C4-2B (cell line): ENCODE data around the gene FBXL17.

Source experiments
- H3K27ac ChIP-seq: fragments of 450-650 bp; 2 replicates; pipeline ENCODE4 v1.5.1; 2017
- CTCF ChIP-seq: fragments of 450-650 bp; conservative IDR thresholded peaks from 2 replicates; pipeline ENCODE4 v1.5.1; 2017; ENCODE audit warnings: mild to moderate bottlenecking
- ZFX ChIP-seq: fragments of 450-650 bp; IDR thresholded peaks from 2 replicates; pipeline ENCODE4 v1.6.1; 2017

Gene FBXL17

DNA sequence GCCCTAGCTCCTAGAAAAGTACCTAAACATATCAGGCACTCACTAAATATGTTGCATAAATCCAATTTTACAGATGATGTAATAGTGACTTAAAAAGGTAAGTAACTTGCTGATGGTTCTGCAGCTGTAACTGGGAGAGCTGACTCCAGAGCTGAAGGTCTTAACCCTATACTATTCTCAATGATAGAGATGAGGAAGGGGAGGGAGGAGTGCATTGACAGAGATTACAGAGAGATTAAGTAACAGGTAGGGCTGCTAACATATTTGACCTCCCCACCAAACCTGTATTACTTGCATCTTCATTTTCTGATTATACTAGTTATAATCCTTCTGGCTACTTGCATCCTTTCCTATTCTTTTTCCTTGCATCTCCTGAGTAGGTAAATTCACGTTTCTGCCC is 455.8 kb downstream of the FBXL17 start:
- TF ChIP-seq ZFX = no peak
- H3K27ac ChIP-seq = no peak overlapping the region

DNA sequence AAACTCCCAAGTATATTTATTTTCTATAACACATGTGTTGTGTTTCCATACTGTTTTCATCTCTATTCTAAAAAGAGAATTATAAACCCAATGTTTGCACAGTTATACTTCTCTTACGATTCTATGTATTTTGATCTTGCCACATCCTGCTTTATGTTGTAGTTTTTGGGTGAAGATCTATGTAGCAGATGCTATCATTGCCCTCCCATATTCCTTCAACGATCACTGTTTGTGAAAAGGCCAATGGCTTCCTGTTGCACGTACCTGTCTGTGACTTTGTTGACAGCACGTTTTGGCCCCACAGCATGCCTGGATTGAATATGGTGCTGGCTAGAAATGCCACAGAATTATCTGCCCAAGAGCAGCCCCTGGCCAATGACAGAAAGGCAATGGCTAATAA is 456.7 kb downstream of the FBXL17 start:
- no peak overlapping the region for H3K27ac ChIP-seq
- TF ChIP-seq ZFX = no peak
- no peak for TF ChIP-seq CTCF

DNA sequence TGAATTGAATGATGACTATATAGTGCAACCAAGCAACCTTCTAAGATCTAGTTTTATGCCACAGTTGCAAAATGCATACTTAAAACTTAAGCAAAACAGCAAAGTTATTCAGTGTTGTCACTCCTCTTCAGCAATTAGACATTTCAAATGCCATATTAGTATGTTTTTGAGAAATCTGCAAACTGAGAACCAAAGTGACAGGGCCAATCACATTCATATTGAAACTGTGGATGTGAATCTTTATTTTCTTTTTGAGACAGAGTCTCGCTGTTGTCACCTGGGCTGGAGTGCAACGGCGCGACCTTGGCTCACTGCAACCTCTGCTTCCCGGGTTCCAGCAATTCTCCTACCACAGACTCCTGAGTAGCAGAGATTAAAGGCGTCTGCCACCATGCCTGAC is 461.9 kb downstream of the FBXL17 start:
- TF ChIP-seq CTCF (no peak), ZFX (no peak)

GRCh38 chr5:107919361-107919760 is 462.5 kb downstream of the FBXL17 start:
- peak overlapping the region; percentile 60; the same call in 1 of the 2 replicates for H3K27ac ChIP-seq
- TF ChIP-seq ZFX = no peak
- no peak for TF ChIP-seq CTCF

More for the DNA sequence above, 461.9 kb downstream of the FBXL17 start:
- no peak overlapping the region for H3K27ac ChIP-seq

DNA sequence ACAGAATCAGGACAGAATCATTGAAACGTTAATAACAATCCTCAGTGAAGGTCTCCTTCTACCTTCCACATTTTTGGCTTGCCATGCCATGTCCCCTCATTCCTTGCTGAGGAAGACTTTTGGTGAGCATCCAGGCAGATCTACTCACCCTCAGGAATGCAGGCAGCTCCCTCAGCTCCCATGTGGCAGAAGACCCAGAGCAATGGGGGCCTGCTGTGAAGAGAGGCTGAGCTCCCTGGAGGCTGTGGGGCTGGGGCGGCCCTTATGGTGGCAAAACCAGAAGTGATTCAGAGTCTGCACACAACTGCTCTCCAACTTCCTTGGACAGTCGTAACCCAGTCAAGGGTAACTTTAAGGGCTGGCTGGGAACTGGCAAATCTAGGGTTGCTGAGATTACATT is 463.9 kb downstream of the FBXL17 start:
- H3K27ac ChIP-seq = peak overlapping the region; percentile 74
- no peak for TF ChIP-seq ZFX
- TF ChIP-seq CTCF = no peak

- H3K27ac ChIP-seq = no peak overlapping the region
- no peak for TF ChIP-seq ZFX
- TF ChIP-seq CTCF = no peak
These were observed 464.9 kb downstream of the FBXL17 start for GRCh38 chr5:107916731-107917725.

GRCh38 chr5:107915176-107915812 is 466.6 kb downstream of the FBXL17 start:
- H3K27ac ChIP-seq = no peak overlapping the region
- TF ChIP-seq CTCF (no peak), ZFX (no peak)
